AG04450 (cell line): Measurements from ENCODE around the gene PRKAA1. TPM values are rescaled to one million over a fixed set of nuclear protein-coding genes. Genes with fewer than 3 reads are reported as not detected.
A peak's percentile ranks its signal among the peaks of the same experiment; 100 is the strongest.
"Not testable (repeated sequence)": the region's sequence is repeated elsewhere in the genome, so short reads cannot be mapped to it uniquely, and the experiment has no call there.

Experiments
- CTCF ChIA-PET: fragments of 300-600, 350-600 bp; formaldehyde crosslinking; extraction: SDS; loops from one replicate; lab custom pipeline; 2022; ENCODE audit warnings: antibody characterized with exemption, inconsistent platforms; lab: Charles Lee
- POLR2A ChIA-PET: fragments of 350-600 bp; formaldehyde crosslinking; extraction: SDS; loops from one replicate; lab custom pipeline; 2021; ENCODE audit warnings: antibody characterized with exemption, inconsistent platforms; lab: Yijun Ruan, JAX
- DNase-seq: peaks from one replicate; pipeline ENCODE4 v3.0.0-alpha.2; 2011; ENCODE audit warnings: low read depth, low spot score
- H3K27ac ChIP-seq: one replicate; pipeline ENCODE4 v1.5.1; 2012; ENCODE audit warnings: low read depth, low read length, control low read depth
- H3K27me3 ChIP-seq: one replicate; pipeline ENCODE4 v1.6.0; 2012; ENCODE audit warnings: low read length; ENCODE audit not compliant: control insufficient read depth, insufficient read depth
- H3K4me3 ChIP-seq: 2 replicates; pipeline ENCODE4 v1.5.1; 2011; ENCODE audit warnings: mild to moderate bottlenecking, low read depth, low read length, control low read depth
- H3K9me3 ChIP-seq: 2 replicates; pipeline ENCODE4 v1.5.1; 2012; ENCODE audit warnings: low read length; ENCODE audit not compliant: control insufficient read depth, insufficient read depth
- polyA plus RNA-seq: library from polyadenylated mRNA; depleted of rRNA; stranded (reverse); fragments of >200 nt; gene quantifications from 2 replicates; pipeline ENCODE4 v1.2.3, GENCODE V29; 2011; rRNA removed
- small RNA-seq: library from RNA; depleted of rRNA; stranded (forward); fragments of <200 nt; gene quantifications from one replicate; pipeline ENCODE3, GENCODE V24; 2012; ENCODE audit warnings: low read depth; ENCODE audit not compliant: insufficient read length
- TF ChIP-seq, protein P1 (sequence below): IDR thresholded peaks from 2 replicates; pipeline ENCODE4 v1.5.1; 2011; ENCODE audit warnings: low read depth, low read length, control low read depth, inconsistent platforms

Gene PRKAA1
- polyA plus RNA-seq, 1 experiment, result 107 TPM

GRCh38 chr5:40716000-40716399 is 82.2 kb downstream of the PRKAA1 start:
- Histone ChIP-seq H3K27me3 (no peaks in the 10 kb centered on the region), H3K27ac (no peak overlapping the region), H3K9me3 (no peaks in the 10 kb centered on the region), H3K4me3 (no peak overlapping the region)
- TF ChIP-seq, protein P1, sequence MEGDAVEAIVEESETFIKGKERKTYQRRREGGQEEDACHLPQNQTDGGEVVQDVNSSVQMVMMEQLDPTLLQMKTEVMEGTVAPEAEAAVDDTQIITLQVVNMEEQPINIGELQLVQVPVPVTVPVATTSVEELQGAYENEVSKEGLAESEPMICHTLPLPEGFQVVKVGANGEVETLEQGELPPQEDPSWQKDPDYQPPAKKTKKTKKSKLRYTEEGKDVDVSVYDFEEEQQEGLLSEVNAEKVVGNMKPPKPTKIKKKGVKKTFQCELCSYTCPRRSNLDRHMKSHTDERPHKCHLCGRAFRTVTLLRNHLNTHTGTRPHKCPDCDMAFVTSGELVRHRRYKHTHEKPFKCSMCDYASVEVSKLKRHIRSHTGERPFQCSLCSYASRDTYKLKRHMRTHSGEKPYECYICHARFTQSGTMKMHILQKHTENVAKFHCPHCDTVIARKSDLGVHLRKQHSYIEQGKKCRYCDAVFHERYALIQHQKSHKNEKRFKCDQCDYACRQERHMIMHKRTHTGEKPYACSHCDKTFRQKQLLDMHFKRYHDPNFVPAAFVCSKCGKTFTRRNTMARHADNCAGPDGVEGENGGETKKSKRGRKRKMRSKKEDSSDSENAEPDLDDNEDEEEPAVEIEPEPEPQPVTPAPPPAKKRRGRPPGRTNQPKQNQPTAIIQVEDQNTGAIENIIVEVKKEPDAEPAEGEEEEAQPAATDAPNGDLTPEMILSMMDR, result peak; percentile 23; the same call in 1 of the 2 replicates
- ChIA-PET CTCF (interaction anchor here (0.7 to 1.6 kb wide), 3 partner anchors 12 to 1136 kb away, joined by 3 to 4 read pairs (median 3); no protein-coding TSS in a partner anchor), POLR2A (no interaction called here)
- DNase-seq, result no peak

DNA sequence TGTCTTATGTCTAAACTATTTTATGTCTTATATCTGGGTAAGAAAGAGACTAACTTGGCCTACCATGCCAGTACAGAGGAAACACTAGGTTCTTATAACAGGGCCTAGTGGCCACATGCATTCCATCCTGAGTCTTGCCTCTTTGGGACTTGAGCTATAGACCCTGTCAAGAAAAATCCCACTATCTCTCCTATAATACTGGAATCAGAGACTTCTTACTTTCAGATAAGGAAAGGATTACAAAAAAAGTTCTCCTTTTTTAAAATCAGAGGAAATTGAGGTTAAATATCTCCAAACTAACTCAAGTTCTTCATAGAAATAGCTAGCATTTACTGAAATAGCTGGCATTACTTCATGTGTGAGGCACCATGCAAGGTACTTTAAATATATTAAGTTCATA is 84.2 kb downstream of the PRKAA1 start:
- CTCF ChIA-PET, result interaction anchor here (0.5 to 2.6 kb wide), 6 partner anchors 8 to 1000 kb away, joined by 3 to 14 read pairs (median 4); no protein-coding TSS in a partner anchor
- Histone ChIP-seq H3K27ac (no peak overlapping the region), H3K4me3 (no peak overlapping the region), H3K9me3 (no peaks in the 10 kb centered on the region), H3K27me3 (no peaks in the 10 kb centered on the region)
- no peak for DNase-seq
- TF ChIP-seq, protein P1, result no peak
- POLR2A ChIA-PET, result no interaction called here

DNA sequence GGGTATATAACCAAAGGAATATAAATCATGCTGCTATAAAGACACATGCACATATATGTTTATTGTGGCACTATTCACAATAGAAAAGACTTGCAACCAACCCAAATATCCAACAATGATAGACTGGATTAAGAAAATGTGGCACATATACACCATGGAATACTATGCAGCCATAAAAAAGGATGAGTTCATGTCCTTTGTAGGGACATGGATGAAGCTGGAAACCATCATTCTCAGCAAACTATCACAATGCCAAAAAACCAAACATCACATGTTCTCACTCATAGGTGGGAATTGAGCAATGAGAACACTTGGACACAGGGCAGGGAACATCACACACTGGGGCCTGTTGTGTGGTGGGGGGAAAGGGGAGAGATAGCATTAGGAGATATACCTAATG is 87.6 kb downstream of the PRKAA1 start:
- POLR2A ChIA-PET, H3K27me3 ChIP-seq, CTCF ChIA-PET, H3K4me3 ChIP-seq, DNase-seq, H3K9me3 ChIP-seq, H3K27ac ChIP-seq: not testable (repeated sequence)

Small RNA genes within 50 kb of the gene (small RNA-seq; reads per million reads assigned to genes)
- gene RF00191 (not detected), gene SNORD72 (108 reads per million, percentile 89 among the genes with 10 or more reads in this experiment)

Other genes starting within 250 kb of the PRKAA1 start
- gene PTGER4, start 118.5 kb downstream of the PRKAA1 start, polyA plus RNA-seq, result 6.2 and 6.8 TPM in 2 replicates
- 9.2 and 12.4 TPM in 2 replicates for gene TTC33, start 42.4 kb downstream of the PRKAA1 start, polyA plus RNA-seq
- gene RPL37, start 36.8 kb upstream of the PRKAA1 start, polyA plus RNA-seq, result 4,632 and 5,076 TPM in 2 replicates
- 3.2 and 4.2 TPM in 2 replicates for gene CARD6, start 43.0 kb upstream of the PRKAA1 start, polyA plus RNA-seq
- gene C7, start 111.1 kb upstream of the PRKAA1 start, polyA plus RNA-seq, result 14.4 and 17.1 TPM in 2 replicates